Hepatocyte (in vitro differentiated cells): ENCODE data around the gene C1orf74. TPM values are rescaled to one million over a fixed set of nuclear protein-coding genes. Genes with fewer than 3 reads are reported as not detected.

Experiments used
- DNase-seq: peaks from one replicate; pipeline ENCODE4 v3.0.0-alpha.2; 2016; ENCODE audit warnings: low spot score
- H2AFZ ChIP-seq: fragments of 200-600 bp; sonication (generic); 2 replicates; pipeline ENCODE4 v1.6.0; 2016; ENCODE audit warnings: antibody characterized with exemption, mild to moderate bottlenecking
- H3K27ac ChIP-seq: fragments of 200-600 bp; sonication (generic); 2 replicates; pipeline ENCODE4 v1.5.1; 2016; ENCODE audit warnings: mild to moderate bottlenecking
- H3K27me3 ChIP-seq: fragments of 200-600 bp; sonication (generic); 2 replicates; pipeline ENCODE4 v1.6.1; 2016
- H3K36me3 ChIP-seq: fragments of 200-600 bp; sonication (generic); replicated peaks from 2 replicates; pipeline ENCODE4 v1.5.1; 2016; ENCODE audit warnings: low read depth; ENCODE audit not compliant: insufficient read depth
- H3K4me1 ChIP-seq: fragments of 200-600 bp; sonication (generic); 2 replicates; pipeline ENCODE4 v1.5.1; 2016; ENCODE audit warnings: mild to moderate bottlenecking, moderate library complexity; ENCODE audit not compliant: insufficient read depth
- H3K4me2 ChIP-seq: fragments of 200-600 bp; sonication (generic); 2 replicates; pipeline ENCODE4 v1.6.0; 2016
- H3K4me3 ChIP-seq: fragments of 200-600 bp; sonication (generic); 2 replicates; pipeline ENCODE4 v1.5.1; 2016; ENCODE audit warnings: mild to moderate bottlenecking
- H3K79me2 ChIP-seq: fragments of 200-600 bp; sonication (generic); 2 replicates; pipeline ENCODE4 v1.6.0; 2017; ENCODE audit warnings: mild to moderate bottlenecking
- H3K9me2 ChIP-seq: fragments of 200-600 bp; sonication (generic); replicated peaks from 2 replicates; pipeline ENCODE4 v1.6.0; 2017; ENCODE audit warnings: mild to moderate bottlenecking; ENCODE audit not compliant: insufficient read depth
- H3K9me3 ChIP-seq: fragments of 200-600 bp; sonication (generic); 2 replicates; pipeline ENCODE4 v1.5.1; 2016; ENCODE audit warnings: low read depth, mild to moderate bottlenecking
- H4K20me1 ChIP-seq: fragments of 200-600 bp; sonication (generic); 2 replicates; pipeline ENCODE4 v1.6.0; 2016; ENCODE audit warnings: mild to moderate bottlenecking; ENCODE audit not compliant: insufficient read depth, poor library complexity, severe bottlenecking
- EZH2 ChIP-seq: fragments of 200-600 bp; sonication (generic); IDR thresholded peaks from 2 replicates; pipeline ENCODE4 v1.6.1; 2016; ENCODE audit warnings: antibody characterized with exemption, mild to moderate bottlenecking, borderline replicate concordance
- EZH2phosphoT487 ChIP-seq: fragments of 200-600 bp; sonication (generic); IDR thresholded peaks from one replicate; pipeline ENCODE4 v1.6.1; 2018; ENCODE audit warnings: antibody characterized with exemption, mild to moderate bottlenecking, low read depth, moderate library complexity; ENCODE audit not compliant: unreplicated experiment, severe bottlenecking
- WGBS: methylation state at CpG from one replicate; pipeline ENCODE4 v1.1.6; 2016; ENCODE audit warnings: low lambda C conversion rate; ENCODE audit errors: missing lambda C conversion rate; 5-methylcytosine and 5-hydroxymethylcytosine counted together
- polyA plus RNA-seq: library from polyadenylated mRNA; unstranded; fragments of >200 nt; fragmentation: Nextera tagmentation; extraction: Ambion mirVana; gene quantifications from 2 replicates; pipeline ENCODE4 v1.2.1, GENCODE V29; 2016
- total RNA-seq: library from RNA; depleted of rRNA; stranded (reverse); fragments of >200 nt; gene quantifications from 2 replicates; pipeline ENCODE4 v1.2.3, GENCODE V29; 2014
- TF ChIP-seq, protein P1 (sequence below): fragments of 200-600 bp; sonication (generic); IDR thresholded peaks from 2 replicates; pipeline ENCODE4 v1.5.1; 2016; ENCODE audit warnings: antibody characterized with exemption, mild to moderate bottlenecking; ENCODE audit not compliant: poor library complexity

The C1orf74 gene
- total and polyA plus RNA-seq, 2 experiments from 2014 or later: 2.2 to 3.3 TPM

DNA sequence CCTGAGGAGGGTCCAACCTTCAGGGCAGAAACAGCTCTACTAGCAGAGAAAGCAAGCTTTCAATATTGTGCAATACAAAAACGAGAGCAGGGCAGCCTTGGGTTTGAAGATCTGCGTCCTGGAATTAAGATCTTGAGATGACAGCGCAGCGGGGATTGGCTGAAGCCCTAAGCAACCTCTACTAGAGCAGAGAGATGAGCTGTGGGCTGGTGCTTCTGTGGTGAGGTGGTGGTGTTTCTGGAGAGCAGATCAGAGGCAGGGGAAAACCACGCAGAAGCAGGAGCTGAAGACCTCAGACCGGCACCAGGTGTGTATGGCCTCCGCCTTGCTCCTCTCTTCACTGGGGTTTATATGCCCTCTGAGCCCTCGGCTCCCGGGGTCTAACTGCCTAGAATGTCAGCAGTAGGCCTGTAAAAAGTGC, 16.0 kb downstream of the C1orf74 start:
- no peaks in the 10 kb centered on the region for H4K20me1 ChIP-seq
- H2AFZ ChIP-seq: no peak overlapping the region
- no peaks in the 10 kb centered on the region for H3K27me3 ChIP-seq
- WGBS: 83% methylated on average over 9 of the region's 9 CpGs
- TF ChIP-seq EZH2phosphoT487: no peak
- no peak for TF ChIP-seq EZH2
- TF ChIP-seq, protein P1, sequence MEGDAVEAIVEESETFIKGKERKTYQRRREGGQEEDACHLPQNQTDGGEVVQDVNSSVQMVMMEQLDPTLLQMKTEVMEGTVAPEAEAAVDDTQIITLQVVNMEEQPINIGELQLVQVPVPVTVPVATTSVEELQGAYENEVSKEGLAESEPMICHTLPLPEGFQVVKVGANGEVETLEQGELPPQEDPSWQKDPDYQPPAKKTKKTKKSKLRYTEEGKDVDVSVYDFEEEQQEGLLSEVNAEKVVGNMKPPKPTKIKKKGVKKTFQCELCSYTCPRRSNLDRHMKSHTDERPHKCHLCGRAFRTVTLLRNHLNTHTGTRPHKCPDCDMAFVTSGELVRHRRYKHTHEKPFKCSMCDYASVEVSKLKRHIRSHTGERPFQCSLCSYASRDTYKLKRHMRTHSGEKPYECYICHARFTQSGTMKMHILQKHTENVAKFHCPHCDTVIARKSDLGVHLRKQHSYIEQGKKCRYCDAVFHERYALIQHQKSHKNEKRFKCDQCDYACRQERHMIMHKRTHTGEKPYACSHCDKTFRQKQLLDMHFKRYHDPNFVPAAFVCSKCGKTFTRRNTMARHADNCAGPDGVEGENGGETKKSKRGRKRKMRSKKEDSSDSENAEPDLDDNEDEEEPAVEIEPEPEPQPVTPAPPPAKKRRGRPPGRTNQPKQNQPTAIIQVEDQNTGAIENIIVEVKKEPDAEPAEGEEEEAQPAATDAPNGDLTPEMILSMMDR: no peak
- no peak overlapping the region for H3K4me2 ChIP-seq
- no peaks in the 10 kb centered on the region for H3K9me2 ChIP-seq
- H3K36me3 ChIP-seq: no peaks in the 10 kb centered on the region
- no peaks in the 10 kb centered on the region for H3K79me2 ChIP-seq
- DNase-seq: no peak
- no peak overlapping the region for H3K4me3 ChIP-seq
- H3K27ac ChIP-seq: no peak overlapping the region
- H3K9me3 ChIP-seq: no peaks in the 10 kb centered on the region
- peaks cover 5% of the 10 kb centered on the region for H3K4me1 ChIP-seq

DNA sequence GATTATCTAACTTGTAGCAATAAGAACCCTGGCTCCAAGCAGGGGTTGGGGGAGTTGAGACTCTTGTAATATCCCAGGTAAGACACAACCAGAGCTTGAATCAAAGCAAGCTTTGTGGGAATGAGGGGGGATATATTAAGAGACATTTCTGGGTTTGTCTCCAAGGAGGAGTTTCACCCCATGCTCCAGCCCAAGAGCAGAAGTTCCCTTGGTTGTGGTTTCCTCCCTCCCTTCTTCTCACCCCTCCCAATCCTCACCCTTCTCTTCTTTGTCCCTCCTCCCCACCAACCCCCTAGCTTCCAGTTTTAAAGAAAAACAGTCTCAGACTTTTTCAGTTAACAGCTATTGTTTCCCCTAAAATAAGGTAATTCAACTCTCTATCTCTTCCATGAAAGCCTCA, 16.7 kb downstream of the C1orf74 start:
- Histone ChIP-seq H2AFZ (no peak overlapping the region), H3K4me3 (no peak overlapping the region), H3K9me3 (no peaks in the 10 kb centered on the region), H3K79me2 (no peaks in the 10 kb centered on the region), H3K27me3 (no peaks in the 10 kb centered on the region), H3K4me2 (no peak overlapping the region), H4K20me1 (no peaks in the 10 kb centered on the region), H3K4me1 (peaks cover 5% of the 10 kb centered on the region), H3K36me3 (no peaks in the 10 kb centered on the region), H3K27ac (no peak overlapping the region), H3K9me2 (no peaks in the 10 kb centered on the region)
- TF ChIP-seq, protein P1: no peak
- no peak for TF ChIP-seq EZH2phosphoT487
- no peak for TF ChIP-seq EZH2
- no peak for DNase-seq

DNA sequence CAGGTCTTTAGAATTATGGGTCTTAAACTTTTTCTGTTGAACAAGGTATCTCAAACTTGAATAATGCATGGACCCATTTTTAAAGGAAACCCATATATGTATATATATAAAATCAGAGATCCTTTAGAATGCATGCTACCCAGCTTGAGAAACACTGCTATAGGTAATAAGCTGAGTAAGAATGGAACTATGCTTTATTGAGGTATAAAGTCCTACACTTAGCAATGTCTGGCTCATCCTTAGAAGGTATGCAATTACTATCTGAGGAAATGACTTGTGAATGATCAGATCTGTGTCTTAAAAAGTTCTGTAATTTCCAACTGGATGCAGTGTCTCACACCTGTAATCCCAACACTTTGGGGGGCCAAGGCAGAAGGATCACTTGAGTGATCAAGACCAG, 17.3 kb downstream of the C1orf74 start:
- Histone ChIP-seq H4K20me1 (no peaks in the 10 kb centered on the region), H2AFZ (no peak overlapping the region), H3K9me2 (no peaks in the 10 kb centered on the region), H3K36me3 (no peaks in the 10 kb centered on the region), H3K4me2 (no peak overlapping the region), H3K27ac (no peak overlapping the region), H3K27me3 (no peaks in the 10 kb centered on the region), H3K79me2 (no peaks in the 10 kb centered on the region), H3K4me1 (peaks cover 5% of the 10 kb centered on the region), H3K4me3 (no peak overlapping the region), H3K9me3 (no peaks in the 10 kb centered on the region)
- no peak for DNase-seq
- TF ChIP-seq EZH2 (no peak), EZH2phosphoT487 (no peak)
- TF ChIP-seq, protein P1: no peak

DNA sequence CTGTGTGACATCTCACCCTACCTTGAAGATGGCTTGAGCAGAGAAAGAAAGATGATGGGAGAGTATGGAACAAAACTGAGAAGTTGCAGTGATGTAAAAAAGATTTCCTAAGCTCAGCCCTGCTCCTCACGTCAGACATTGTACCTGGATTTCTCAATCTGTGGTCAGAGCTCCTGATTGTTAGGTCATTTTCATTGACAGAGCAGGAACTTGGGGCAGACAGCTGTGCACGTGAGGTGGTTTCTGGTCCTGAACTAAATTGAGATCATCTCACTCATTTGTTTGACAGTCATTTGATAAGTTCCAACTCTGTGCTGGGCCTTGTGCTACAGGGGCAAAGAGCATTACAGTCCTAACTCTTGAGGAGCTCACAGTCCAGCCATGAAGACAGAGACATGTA, 18.3 kb downstream of the C1orf74 start:
- TF ChIP-seq, protein P1: no peak
- TF ChIP-seq EZH2 (no peak), EZH2phosphoT487 (no peak)
- Histone ChIP-seq H3K4me3 (no peak overlapping the region), H4K20me1 (no peaks in the 10 kb centered on the region), H3K9me2 (no peaks in the 10 kb centered on the region), H3K27ac (no peak overlapping the region), H2AFZ (no peak overlapping the region), H3K79me2 (no peaks in the 10 kb centered on the region), H3K4me1 (peaks cover 5% of the 10 kb centered on the region), H3K36me3 (no peaks in the 10 kb centered on the region), H3K27me3 (peaks cover 6% of the 10 kb centered on the region), H3K4me2 (no peak overlapping the region), H3K9me3 (no peaks in the 10 kb centered on the region)
- peak; percentile 14 for DNase-seq
- 66% methylated on average over 2 of the region's 2 CpGs for WGBS
